HG02852 (cell line): ENCODE measurements around the gene RNF146.
"Not testable (repeated sequence)": the region's sequence is repeated elsewhere in the genome, so short reads cannot be mapped to it uniquely, and the experiment has no call there.

ENCODE experiments used
- ATAC-seq: cut with Tn5 transposase; IDR thresholded peaks from one replicate; pipeline ENCODE4 v1.9.1; 2021; ENCODE audit warnings: mild to moderate bottlenecking, moderate library complexity; ENCODE audit not compliant: unreplicated experiment

Gene RNF146

DNA sequence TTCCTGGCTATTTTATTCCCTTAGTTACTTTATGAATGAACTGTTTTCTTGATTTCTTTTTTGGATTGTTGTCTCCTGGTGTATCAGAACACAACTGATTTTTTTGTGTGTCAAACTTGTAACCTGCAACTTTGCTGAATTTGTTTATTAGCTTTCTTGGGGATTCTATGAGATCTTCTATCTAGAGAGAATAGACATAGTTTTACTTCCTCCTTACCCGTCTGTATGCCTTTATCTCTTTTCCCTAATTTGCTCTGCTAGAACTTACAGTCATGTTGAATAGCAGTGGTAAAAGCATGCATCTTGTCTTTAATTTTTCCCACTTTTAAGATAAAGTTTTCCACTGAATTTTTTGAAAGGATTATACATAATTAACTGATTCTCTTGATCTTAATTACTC lies 13.2 kb downstream of the RNF146 start:
- peak; percentile 65 for ATAC-seq

DNA sequence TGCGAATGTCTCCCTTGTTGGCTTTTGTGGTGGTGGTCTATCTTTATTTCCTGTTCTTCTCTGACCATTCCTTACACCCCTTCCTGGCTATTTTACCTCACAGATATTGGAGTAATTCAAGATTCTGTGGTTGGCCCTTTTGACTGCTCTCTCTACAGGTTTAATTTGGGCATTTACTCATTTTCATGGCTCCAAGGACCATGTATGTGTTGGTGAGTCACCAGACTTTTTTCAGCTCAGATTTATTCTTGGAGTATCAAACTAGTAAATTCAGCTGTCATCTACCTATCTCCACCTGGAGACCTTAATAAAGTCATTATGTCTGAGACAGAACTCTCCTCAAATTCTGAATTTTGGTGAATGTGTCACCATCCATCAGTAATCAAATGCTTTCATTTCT lies 15.5 kb downstream of the RNF146 start:
- ATAC-seq, result no peak

DNA sequence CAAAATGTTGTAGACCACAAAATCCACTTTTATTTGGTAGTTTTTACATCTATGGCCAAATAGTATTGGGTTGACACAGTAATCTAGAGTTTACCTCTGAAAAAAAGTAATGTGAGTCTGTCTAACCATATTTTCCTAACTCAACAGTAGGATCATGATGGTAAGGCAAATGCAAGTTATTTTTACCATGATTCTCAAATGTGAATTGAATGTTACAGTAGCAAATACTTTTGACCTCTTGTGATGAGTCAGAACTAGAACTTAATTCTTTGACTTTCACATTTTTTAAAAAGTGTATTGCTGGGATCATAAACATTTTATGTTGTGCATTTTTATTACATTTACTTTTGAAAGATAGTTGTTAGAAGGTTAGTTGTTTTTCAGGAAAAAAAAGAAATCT lies 22.0 kb downstream of the RNF146 start:
- peak; percentile 28 for ATAC-seq

DNA sequence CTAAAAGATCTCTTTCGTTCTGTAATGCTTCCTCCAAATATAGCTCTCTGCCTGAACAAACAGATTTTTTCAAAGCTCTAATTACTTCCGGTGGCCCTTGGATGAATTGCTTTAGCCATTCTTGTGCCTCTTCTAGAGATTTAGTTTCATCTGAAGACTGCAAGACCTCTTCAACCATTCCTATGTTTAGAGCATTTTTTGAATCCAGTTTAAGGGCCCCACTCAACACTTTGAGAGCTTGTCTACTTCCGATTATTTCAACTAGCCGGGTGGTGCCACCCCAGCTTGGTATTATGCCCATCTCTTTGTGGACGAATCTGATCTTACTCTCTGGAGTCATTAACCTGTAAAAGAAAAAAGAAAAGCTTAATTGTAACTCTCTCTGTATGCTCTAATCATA lies 23.3 kb downstream of the RNF146 start:
- no peak for ATAC-seq

DNA sequence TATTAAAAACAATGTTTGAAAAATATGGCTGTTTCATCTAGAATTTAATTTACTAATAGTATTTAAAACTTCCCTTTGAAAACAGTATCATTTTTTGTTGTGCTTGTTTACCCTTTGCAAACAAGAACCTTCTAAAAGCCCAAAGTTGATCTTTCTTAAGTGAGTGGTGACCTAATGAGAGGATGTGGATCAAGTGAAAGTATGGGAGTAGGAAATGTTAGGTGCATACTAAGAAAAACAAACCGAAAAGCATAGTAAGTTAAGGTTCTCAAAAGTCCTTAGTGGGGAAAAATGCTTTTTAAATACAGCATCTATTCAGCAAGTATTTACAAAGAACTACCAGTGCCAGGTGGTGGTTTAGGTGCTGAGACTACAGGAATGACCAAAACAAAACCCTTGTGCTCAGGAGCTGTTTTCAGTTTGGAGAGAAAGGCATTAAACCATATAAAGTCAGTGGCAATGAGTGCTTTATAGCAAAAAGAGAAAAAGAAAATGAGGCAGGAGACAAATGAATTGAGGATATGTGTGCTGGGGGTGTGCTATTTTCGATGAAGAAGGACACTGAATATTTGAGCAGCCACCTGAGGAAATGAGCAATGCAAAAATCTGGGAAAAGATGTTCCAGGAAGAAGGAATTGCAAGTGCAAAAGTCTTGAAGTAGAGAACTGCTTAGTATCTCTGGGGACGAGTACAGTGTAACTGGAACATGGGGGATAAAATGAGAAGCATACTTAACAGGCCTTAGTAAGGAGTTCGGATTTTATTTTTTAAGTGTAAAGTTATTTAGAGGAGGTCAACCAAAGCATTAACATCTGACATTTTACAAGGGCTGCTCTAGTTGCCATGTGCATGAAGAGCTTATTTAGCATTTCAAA lies 24.0 kb downstream of the RNF146 start:
- ATAC-seq, result peak; percentile 39

DNA sequence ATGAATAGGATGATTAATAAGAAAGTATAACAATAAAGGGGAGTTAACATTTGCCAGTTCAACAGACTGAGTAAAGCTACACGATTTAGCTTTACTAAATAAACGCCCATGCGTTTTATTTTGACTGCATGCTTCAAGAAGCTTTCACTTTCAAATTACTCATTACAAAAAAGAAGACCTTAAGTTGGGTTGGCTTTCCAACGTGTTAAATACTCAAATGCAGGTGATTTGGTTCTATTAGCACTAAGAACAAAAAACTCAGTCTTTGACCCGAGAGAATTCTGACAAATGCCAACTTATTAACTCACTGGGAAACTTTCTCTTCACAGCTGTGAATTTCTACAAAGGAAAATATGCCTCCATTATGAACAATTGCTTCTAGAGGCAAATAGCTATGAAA lies 24.8 kb downstream of the RNF146 start:
- ATAC-seq, result peak; percentile 87

DNA sequence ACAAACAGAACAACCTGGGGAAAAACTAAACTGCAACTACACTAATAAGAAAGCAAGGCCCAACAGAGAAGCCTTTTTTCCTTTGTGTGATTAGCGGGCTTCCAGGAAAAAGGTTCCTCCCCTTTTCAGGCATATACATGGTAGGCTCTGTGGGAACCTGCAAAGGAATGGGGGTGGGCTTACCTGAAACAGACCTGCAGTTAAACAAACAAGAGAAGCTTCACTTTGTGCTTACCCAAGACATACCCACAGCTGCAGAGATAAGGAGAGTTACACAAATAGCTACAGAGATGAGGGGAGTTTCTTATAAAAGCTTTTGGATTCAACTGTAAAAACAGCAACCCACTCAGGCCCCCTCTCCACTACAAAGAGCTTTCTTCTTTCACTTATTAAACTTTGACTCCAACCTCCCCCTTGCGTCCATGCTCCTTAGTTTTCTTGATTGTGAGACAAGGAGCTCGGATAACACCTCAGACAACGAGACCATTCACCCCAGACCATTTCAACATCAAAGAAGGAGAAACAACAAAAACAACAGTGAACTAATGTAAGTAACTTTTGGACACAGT lies 30.9 kb downstream of the RNF146 start:
- ATAC-seq, result no peak

DNA sequence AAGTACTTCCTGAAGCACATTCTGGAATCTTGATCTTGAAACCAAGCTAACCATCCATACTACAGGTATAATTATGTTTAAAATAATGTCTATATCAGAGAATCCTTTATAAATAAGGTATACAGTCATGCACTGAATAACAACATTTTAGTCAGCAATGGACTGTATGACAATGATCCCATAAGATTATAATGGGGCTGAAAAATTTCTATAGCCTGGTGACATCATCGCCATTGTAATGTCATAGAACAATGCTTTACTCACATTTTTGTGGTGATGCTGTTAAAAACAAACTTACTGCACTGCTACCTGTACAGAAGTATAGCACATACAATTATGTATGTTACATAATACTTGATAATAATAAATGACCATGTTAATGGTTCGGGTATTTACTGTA lies 31.8 kb downstream of the RNF146 start:
- no peak for ATAC-seq

DNA sequence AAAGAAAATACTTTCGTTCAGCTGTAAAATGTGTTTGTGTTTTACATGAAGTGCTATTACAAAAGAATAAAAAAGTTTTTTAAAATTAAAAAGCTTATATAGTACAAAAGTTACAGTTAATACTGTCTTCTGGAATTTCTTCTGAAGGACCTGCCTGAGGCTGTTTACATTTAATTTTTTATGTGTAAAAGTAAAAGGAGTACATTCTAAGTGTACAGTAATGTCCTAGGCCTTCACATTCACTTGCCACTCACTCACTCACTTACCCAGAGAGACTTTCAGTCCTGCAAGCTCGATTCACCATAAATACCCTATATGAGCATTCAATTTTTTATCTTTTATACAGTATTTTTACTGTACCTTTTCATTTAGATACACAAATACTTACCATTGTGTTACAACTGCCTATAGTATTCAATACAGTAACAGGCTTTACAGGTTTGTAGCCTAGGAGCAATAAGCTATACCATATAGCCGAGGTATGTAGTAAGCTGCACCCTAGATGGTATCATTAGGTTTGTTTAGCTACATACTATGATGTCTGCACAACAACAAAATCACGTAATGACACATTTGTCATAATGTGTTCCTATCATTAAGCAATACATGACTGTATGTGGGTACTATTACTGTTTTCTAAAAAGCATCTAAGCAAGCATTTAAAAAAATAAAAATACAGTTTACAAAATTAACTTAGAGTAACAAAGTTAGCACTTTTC lies 33.0 kb downstream of the RNF146 start:
- no peak for ATAC-seq

DNA sequence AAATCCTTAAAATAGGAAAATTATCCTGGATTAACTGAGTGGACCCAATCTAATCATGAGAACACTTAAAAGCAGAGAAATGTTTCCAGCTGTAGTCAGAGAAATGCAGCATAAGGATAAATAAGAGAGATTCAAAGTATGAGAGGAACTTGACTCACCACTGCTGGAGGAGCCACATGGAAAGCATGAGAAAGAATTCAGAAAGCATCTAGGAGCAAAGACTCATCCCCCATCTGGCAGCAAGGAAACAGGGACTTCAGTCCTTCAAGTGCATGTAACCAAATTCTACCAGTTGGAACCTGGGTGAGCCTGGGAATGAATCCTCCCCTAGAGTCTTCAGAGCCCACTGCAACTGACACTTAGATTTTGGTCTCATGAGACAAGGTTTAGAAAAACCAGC lies 33.7 kb downstream of the RNF146 start:
- ATAC-seq, result no peak

DNA sequence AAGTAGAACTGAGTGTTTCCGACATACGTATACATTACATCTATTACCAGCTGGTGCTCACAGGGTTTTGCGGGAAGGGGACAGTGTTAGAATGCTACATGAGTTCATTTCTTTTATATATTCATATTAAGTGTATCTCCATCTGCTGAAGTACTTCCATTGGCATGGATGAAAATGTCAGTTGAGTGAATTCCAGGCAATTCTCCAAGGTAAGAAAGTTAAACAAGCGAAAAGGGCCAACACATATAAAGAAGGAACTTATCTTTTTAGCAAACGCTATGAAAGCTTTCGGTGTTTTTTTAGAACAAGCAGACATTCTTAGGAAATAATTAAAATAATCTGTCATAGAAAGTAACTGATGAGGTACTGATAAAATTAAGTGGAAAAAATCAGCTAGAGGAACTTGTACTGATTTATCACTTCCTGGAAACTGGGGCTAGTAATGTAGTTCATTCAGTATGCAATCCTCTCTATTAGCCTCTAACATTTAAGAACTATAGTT lies 34.6 kb downstream of the RNF146 start:
- no peak for ATAC-seq

DNA sequence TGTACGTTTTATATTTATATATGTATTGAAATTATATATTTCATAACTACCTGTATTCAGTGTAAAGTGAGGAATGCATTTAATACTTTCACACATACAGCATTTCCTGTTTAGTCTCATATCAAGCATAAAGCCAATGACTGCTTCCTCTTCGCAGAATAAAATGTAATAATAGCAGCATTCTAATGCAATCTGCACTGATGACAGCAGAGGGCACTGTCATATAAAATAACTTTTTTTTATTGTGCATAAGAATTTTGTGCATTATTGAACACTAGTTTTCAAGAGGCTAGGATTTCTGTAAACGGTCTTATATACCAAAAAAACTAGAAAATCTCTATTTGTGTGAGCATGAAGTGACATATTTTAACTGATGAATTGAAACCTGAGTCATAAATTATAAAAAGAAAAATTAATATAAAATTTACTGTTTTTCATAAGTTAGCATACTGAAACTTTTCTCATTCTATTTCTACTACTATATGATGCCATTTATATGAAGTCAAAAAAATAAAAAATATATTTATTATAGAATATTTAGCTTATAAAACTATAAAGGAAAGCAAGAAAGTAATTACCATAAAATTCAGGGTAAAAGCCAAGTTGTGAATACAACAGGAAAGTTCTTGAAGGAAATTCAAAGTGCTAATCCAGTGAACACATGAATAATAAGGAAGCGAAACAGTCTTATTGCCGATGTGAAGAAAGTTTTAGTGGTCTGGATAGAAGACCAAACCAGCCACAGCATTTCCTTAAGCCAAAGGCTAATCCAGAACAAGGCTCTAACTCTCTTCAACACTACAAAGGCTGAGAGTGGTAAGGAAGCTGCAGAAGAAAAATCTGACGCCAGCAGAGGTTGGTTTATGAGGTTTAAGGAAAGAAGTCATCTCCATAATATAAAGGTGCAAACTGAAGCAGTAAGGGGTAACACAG lies 36.3 kb downstream of the RNF146 start:
- ATAC-seq, result peak; percentile 64

DNA sequence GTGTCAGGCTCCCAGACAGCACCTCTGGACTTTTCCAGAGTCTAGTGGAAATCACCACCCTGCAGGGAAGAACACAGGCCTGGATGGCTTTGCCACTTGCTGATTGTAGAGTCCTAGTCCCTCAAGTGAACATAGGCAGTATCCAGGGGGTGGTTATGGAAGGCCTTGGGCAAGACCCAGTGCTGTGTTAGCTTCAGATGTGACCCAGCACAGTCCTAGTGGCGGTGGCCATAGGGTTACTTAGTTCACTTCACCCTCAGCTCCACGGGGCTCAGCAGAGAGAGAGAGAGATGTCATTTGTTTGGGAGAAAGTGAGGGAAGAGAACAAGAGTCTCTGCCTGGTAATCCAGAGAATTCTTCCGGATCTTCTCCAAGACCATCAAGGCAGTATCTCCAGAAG lies 37.3 kb downstream of the RNF146 start:
- no peak for ATAC-seq

DNA sequence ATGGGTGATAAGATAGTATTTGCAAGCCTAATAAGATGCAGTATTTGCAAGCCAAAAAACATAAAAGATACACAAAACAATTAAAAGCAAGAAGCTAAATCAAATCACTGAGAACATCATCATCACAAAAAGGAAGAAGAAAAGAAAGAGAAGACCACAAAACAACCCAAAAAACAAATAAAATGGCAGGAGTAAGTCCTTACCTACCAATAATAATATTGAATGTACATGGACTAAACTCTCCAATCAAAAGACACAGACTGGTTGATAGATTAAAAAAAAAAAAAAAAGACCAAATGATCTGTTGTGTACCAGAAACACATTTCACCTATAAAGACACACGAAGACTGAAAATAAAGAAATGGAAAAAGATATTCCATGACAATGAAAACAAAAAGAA lies 39.1 kb downstream of the RNF146 start:
- no peak for ATAC-seq

DNA sequence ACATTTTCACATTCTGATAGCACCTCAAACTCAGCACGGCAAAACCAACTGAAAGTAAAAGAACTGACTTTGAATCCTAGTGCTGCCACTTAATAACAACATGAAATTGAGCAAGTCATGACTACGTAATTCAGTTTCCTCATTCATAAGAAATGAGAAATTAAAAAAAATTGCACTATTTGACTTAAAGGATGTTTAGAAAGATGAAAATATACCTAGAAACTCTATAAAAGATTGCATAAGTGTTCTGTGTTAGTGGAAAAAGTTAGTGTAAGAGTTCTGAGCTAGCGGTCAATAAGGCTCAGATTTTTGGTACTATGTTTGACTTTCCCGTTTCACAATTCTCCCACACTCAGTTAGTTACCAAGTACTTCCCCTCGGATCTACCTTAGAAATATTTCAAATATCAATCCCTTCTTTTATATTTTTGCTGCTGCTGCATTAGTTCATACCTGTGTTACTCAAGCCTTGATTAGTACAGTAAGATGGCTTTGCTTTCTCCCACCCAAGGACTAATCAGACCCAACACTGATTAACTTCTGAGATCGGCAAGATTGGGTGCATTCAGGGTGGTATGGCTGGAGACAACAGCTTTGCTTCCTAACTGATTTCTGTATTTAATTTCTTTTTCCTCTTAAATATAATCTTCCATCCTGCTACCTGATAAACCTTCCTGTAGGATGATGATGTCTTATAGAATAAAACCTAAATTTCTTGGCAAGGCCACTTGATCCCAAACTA lies 50.9 kb downstream of the RNF146 start:
- ATAC-seq, result no peak

DNA sequence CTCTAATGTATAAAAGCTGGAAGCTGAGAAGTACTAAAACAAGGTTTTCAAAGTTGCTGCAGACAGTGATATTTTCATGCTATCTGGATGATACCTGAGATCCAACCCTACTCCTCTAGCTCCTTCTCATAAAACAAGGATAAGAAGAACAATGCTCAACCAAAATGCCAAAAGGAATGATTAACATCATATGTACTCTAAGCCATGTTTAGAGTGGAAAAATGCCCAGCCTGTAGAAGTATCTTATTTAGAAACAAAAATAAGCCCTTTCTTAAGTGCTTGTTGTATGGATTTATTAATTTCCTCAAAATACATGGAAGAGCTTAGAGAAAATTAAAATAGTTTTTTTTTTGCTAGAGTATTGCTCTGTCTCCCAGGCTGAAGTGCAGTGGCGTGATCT lies 53.0 kb downstream of the RNF146 start:
- no peak for ATAC-seq

DNA sequence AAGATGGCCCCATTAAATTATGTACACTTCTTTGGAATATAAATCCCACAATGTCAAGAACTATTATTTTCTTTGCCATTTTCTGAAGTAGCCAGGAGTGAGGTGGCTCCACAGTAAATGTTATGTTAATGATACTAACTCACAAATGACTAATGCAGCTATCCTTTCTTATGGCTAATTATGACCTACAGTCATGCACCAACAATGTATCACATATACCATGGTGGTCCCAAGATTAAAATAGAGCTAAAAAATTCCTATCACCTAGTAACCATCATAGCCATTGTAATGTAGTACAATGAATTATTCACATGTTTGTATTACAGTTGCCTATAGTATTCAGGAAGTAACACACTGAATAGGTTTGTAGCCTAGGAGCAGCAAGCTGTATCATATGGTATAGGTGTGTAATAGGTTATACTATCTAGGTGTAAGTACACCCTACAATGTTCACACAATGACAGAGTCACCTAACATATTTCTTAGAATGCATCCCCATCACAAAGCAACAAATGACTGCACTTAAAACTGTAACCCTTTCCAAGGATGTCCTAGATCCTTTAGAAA lies 61.5 kb downstream of the RNF146 start:
- no peak for ATAC-seq

DNA sequence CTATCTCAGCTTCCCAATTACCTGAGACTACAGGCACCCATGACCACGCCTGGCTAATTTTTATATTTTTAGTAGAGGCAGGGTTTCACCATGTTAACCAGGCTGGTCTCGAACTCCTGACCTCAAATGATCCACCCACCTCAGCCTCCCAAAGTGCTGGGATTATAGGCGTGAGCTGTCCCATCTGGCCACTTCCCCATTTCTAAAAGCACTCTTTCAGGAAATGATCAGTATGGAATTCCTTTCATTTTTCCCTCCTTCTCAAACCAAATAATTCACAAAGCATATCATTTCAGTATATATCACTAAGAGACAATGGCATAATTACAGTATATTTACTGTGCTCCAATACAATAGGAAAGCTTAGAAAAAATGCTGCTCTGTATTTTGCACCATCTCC lies 64.6 kb downstream of the RNF146 start:
- not testable (repeated sequence) for ATAC-seq

DNA sequence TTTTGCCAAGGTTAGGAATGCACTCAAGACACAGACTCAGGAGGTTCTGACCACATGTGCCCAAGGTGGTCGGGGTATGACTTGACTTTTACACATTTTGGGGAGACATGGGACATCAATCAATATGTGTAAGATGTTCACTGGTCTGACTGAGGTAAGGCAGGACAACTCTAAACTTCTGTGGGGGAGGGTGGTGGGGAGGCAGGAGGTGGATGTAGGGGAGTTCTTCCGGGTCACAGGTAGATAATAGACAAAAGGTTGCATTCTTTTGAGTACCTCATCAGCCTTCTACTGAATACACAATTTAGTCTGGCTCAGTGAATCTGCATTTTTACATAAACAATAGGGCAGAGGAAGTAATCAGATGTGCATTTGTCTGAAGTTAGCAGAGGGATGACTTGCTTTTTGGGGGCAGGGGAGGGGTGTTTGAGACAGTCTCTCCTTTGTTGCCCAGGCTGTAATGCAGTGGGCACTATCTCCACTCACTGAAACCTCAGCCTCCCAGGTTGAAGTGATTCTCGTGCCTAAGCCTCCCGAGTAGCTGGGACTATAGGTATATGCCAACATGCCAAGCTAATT lies 65.8 kb downstream of the RNF146 start:
- no peak for ATAC-seq
